H1 (cell line): ENCODE measurements around the gene GADL1.

Source experiments
- CBX8 ChIP-seq: fragments of 300-800, 300-1000 bp; sonication (generic); IDR thresholded peaks from 2 replicates; pipeline ENCODE4 v1.7.1; 2016; ENCODE audit warnings: low read depth, low read length, borderline replicate concordance
- EZH2 ChIP-seq: fragments of 200-600 bp; sonication (generic); IDR thresholded peaks from 2 replicates; pipeline ENCODE4 v1.7.1; 2012; ENCODE audit warnings: low read depth, mild to moderate bottlenecking, moderate library complexity, low read length, inconsistent platforms; ENCODE audit not compliant: severe bottlenecking
- POLR2AphosphoS5 ChIP-seq: IDR thresholded peaks from 2 replicates; pipeline ENCODE4 v1.6.1; 2011; ENCODE audit warnings: low read depth, low read length
- RXRA ChIP-seq: IDR thresholded peaks from 2 replicates; pipeline ENCODE4 v1.6.1; 2011; ENCODE audit warnings: low read depth, mild to moderate bottlenecking, low read length, moderate library complexity; ENCODE audit not compliant: insufficient read depth
- SIN3A ChIP-seq, 2 experiments: IDR thresholded peaks in 1 of 2; conservative IDR thresholded peaks in 1 of 2; 2 replicates each; pipeline ENCODE4 v1.6.1; 2011 to 2012; ENCODE audit warnings: low read length in 2 of 2, improper control_type of control experiment in 1 of 2, low read depth in 1 of 2, mild to moderate bottlenecking in 1 of 2
- YY1 ChIP-seq: IDR thresholded peaks from 2 replicates; pipeline ENCODE4 v1.6.1; 2011; ENCODE audit warnings: low read depth, mild to moderate bottlenecking, low read length
- TF ChIP-seq, protein P1 (sequence below), 3 experiments: IDR thresholded peaks; 1 replicate in 2 of 3; 2 replicates in 1 of 3; pipeline versions ENCODE4 v1.5.1 to v1.6.1; 2011; ENCODE audit warnings: low read length in 3 of 3, mild to moderate bottlenecking in 3 of 3, inconsistent platforms in 2 of 3, low read depth in 1 of 3, moderate library complexity in 1 of 3; ENCODE audit not compliant: insufficient read depth in 1 of 3; ENCODE audit errors: control extremely low read depth in 1 of 3

- TF ChIP-seq SIN3A (conservative IDR thresholded peaks at IDR 0.05 in 1 of 2, IDR thresholded peaks at IDR 0.05 in 1 of 2; ENCODE audit: low read depth in 1 of 2, low read length in 2 of 2) = no peak
- TF ChIP-seq, protein P1, sequence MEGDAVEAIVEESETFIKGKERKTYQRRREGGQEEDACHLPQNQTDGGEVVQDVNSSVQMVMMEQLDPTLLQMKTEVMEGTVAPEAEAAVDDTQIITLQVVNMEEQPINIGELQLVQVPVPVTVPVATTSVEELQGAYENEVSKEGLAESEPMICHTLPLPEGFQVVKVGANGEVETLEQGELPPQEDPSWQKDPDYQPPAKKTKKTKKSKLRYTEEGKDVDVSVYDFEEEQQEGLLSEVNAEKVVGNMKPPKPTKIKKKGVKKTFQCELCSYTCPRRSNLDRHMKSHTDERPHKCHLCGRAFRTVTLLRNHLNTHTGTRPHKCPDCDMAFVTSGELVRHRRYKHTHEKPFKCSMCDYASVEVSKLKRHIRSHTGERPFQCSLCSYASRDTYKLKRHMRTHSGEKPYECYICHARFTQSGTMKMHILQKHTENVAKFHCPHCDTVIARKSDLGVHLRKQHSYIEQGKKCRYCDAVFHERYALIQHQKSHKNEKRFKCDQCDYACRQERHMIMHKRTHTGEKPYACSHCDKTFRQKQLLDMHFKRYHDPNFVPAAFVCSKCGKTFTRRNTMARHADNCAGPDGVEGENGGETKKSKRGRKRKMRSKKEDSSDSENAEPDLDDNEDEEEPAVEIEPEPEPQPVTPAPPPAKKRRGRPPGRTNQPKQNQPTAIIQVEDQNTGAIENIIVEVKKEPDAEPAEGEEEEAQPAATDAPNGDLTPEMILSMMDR (IDR thresholded peaks at IDR 0.05; ENCODE audit: control extremely low read depth in 1 of 3, insufficient read depth in 1 of 3, low read depth in 1 of 3, low read length in 3 of 3) = no peak
- TF ChIP-seq CBX8 = no peak
- TF ChIP-seq YY1 = no peak
- no peak for TF ChIP-seq EZH2
- TF ChIP-seq RXRA = no peak
- TF ChIP-seq POLR2AphosphoS5 = no peak
Observed at GRCh38 chr3:30864132-30864531, 30.3 kb downstream of the GADL1 start.
